Adrenal gland (tissue), 12 donors: ENCODE measurements around the gene ADGRG4. TPM values are rescaled to one million over a fixed set of nuclear protein-coding genes. Genes with fewer than 3 reads are reported as not detected.
"Not testable (repeated sequence)": the region's sequence is repeated elsewhere in the genome, so short reads cannot be mapped to it uniquely, and the experiment has no call there.

Source experiments
- DNase-seq, 7 donors: peaks; one replicate each; pipeline ENCODE4 v3.0.0-alpha.2; 2019 to 2020
- H3K27ac ChIP-seq, 5 donors: fragments of 200-600 bp; sonication (generic) in 4 of 5; 1 replicate in 3 of 5; 2 replicates in 2 of 5; pipeline versions ENCODE4 v1.5.1 to v1.8.0; 2016 to 2020; ENCODE audit warnings: mild to moderate bottlenecking in 1 of 5
- H3K27me3 ChIP-seq: fragments of 200-600 bp; 2 replicates; pipeline ENCODE4 v1.8.0; 2021
- H3K36me3 ChIP-seq, 2 donors: fragments of 200-600 bp; replicated peaks in 1 of 2; 1 replicate in 1 of 2; 2 replicates in 1 of 2; pipeline versions ENCODE4 v1.5.1 to v1.8.0; 2018 to 2022
- H3K4me1 ChIP-seq, 2 donors: fragments of 200-600 bp; replicated peaks in 1 of 2; 1 replicate in 1 of 2; 2 replicates in 1 of 2; pipeline versions ENCODE4 v1.5.1 to v1.8.0; 2018 to 2021
- H3K4me3 ChIP-seq, 4 donors: fragments of 200-600 bp; sonication (generic) in 3 of 4; one replicate each; pipeline ENCODE4 v1.5.1; 2016 to 2018
- H3K9me3 ChIP-seq, 3 donors: fragments of 200-600 bp; sonication (generic) in 1 of 3; replicated peaks in 1 of 3; 1 replicate in 2 of 3; 2 replicates in 1 of 3; pipeline versions ENCODE4 v1.5.1 to v1.8.0; 2016 to 2021
- CTCF ChIP-seq, 6 experiments: fragments of 450-650 bp in 4 of 6; fragments of 200-600 bp in 2 of 6; sonication (generic) in 1 of 6; IDR thresholded peaks; 1 replicate in 5 of 6; 2 replicates in 1 of 6; pipeline versions ENCODE4 v1.5.1 to v1.8.0; 2016 to 2021; ENCODE audit warnings: antibody characterized with exemption in 6 of 6, mild to moderate bottlenecking in 2 of 6, moderate library complexity in 1 of 6
- POLR2A ChIP-seq, 2 donors: fragments of 450-650 bp; IDR thresholded peaks; one replicate each; pipeline ENCODE4 v1.6.1; 2017; ENCODE audit warnings: antibody characterized with exemption in 2 of 2, mild to moderate bottlenecking in 2 of 2, moderate library complexity in 1 of 2
- WGBS, 4 donors: extraction: QIAGEN DNeasy Blood & Tissue Kit in 2 of 4; methylation state at CpG; one replicate each; pipeline versions ENCODE4 v1.1.5 to v1.1.7; 2013 to 2017; 5-methylcytosine and 5-hydroxymethylcytosine counted together
- intact Hi-C, 2 donors: fragments of 100-400 bp; cut with DNase I; formaldehyde crosslinking; loops; one replicate each; pipeline versions ENCODE4 v1.14.1 to v1.15.0; 2022 to 2023
- polyA plus RNA-seq, 3 donors: library from polyadenylated mRNA; stranded (reverse); fragments of 200-250 nt in 2 of 3; fragments of 350-450 nt in 1 of 3; fragmentation: Illumina TruSeq in 1 of 3; extraction: RNeasy Lipid Tissue Mini Kit (QIAGEN cat#74804) in 1 of 3; gene quantifications; one replicate each; pipeline ENCODE4 v1.2.3, GENCODE V29; 2013 to 2014
- total RNA-seq, 9 donors: library from RNA; depleted of rRNA in 4 of 9; stranded (reverse); fragments of >200 nt in 4 of 9; fragments of 120-200 nt in 1 of 9; fragmentation: NEBNext Ultra II Directional in 1 of 9; extraction: Animal tissue kit (Norgen Biotek cat#: 25700) in 1 of 9; gene quantifications; one replicate each; pipeline versions ENCODE4 v1.1.0 to v1.2.4, GENCODE V29; 2013 to 2023
- donor health status: healthy with polysubstance abuse.
- donor health status: Bipolar disorder and iron deficiency.
- donor health status: DM: yes; HTN: yes; CAD: no.
- donor health status: DM: no; HTN: no; CAD: no.
- donor health status: DM: no; HTN: no; CAD: no.
- donor health status: DM: yes; HTN: yes; CAD: no.

Gene ADGRG4
- total and polyA plus RNA-seq, 12 donors = under 0.01 to 0.11 (median 0.01) TPM; not detected in 4

- Histone ChIP-seq H3K36me3 (no peaks in the 10 kb centered on the region), H3K27ac (no peak overlapping the region), H3K4me1 (no peaks in the 10 kb centered on the region), H3K4me3 (no peak overlapping the region), H3K27me3 (peaks cover 6% of the 10 kb centered on the region), H3K9me3 (no peaks in the 10 kb centered on the region)
- DNase-seq = no peak
- TF ChIP-seq CTCF (IDR thresholded peaks at IDR 0.05) = no peak
- WGBS, 4 donors = 67 to 81% (median 80%) methylated on average over 2 to 4 of the region's 4 CpGs
- intact Hi-C loops = no loop called here
These were observed 25.2 kb upstream of the ADGRG4 start for GRCh38 chrX:136275553-136275952.

DNA sequence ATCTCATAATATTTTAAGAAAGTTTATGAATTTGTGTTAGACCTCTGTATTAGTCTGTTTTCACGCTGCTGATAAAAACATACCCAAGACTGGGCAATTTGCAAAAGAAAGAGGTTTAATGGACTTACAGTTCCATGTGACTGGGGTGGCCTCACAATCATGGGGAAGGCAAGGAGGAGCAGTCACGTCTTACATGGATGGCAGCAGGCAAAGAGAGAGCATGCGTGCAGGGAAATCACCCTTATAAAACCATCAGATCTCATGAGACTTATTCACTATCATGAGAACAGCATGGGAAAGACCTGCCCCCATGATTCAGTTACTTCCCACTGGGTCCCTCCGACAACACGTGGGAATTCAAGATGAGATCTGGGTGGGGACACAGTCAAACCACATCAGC is 14.4 kb upstream of the ADGRG4 start:
- intact Hi-C loops, H3K27ac ChIP-seq, H3K36me3 ChIP-seq, H3K9me3 ChIP-seq, H3K4me1 ChIP-seq, DNase-seq, H3K4me3 ChIP-seq: not testable (repeated sequence)
- H3K27me3 ChIP-seq = peaks cover 11% of the 10 kb centered on the region
- WGBS, 4 donors = 68 to 89% (median 84%) methylated on average over 3 to 5 of the region's 5 CpGs

DNA sequence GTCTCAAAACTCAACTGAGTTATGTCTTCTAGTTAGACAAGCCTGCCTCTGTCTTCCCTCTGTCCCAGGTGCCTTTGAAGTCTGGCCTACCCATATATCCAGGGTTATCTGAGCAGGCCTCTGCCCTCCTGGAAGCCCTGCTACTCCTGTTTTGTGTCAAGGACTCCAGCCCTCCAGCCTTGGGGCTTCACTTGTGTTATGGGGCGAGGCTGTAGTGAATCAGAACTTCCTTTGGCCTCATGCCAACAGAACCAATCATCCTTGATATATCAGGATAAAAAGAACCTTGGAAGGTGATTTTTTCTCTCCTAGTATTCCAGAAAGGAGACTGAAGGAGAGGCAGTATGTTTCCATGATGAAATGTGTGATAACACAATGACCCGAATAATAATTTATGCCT is 8.9 kb upstream of the ADGRG4 start:
- 43 to 51% (median 47%) methylated on average over 2 of the region's 2 CpGs for WGBS, 4 donors
- no peak for TF ChIP-seq CTCF (IDR thresholded peaks at IDR 0.05)
- TF ChIP-seq POLR2A (IDR thresholded peaks at IDR 0.05) = no peak
- Histone ChIP-seq H3K36me3 (no peaks in the 10 kb centered on the region), H3K27ac (no peak overlapping the region), H3K9me3 (no peaks in the 10 kb centered on the region), H3K4me1 (no peaks in the 10 kb centered on the region), H3K4me3 (no peak overlapping the region), H3K27me3 (no peaks in the 10 kb centered on the region)
- intact Hi-C loops = no loop called here
- DNase-seq = peak in 4 of 7 donors; percentile 15 to 42 (median 21)

- no peak for DNase-seq
- Histone ChIP-seq H3K9me3 (no peaks in the 10 kb centered on the region), H3K27ac (no peak overlapping the region), H3K27me3 (no peaks in the 10 kb centered on the region), H3K4me3 (no peak overlapping the region), H3K36me3 (no peaks in the 10 kb centered on the region), H3K4me1 (no peaks in the 10 kb centered on the region)
- WGBS, 4 donors = 43 to 87% (median 72%) methylated on average over 2 of the region's 2 CpGs
- TF ChIP-seq POLR2A (IDR thresholded peaks at IDR 0.05) = no peak
- TF ChIP-seq CTCF (IDR thresholded peaks at IDR 0.05) = no peak
- intact Hi-C loops = no loop called here
These were observed 8.1 kb upstream of the ADGRG4 start for GRCh38 chrX:136292656-136293055.

DNA sequence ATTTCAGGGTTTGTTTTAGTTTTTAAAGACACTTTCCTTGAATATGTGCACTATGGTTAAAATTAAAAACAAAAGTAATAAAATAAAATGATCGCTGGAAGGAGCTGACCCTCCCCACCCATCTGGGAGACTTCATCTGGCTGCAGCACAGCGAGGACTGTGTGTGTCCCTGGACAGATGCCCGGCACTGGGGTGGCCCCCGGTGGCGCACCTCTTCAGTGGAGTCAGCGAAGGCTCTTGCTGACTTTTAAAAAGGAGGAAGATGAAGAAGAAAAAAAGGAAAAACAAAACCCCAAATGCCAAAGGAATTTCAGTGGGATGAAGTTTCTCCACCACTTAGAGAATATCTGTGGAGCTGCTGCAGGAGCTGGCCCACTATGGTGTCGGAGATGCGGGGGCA is 5.4 kb upstream of the ADGRG4 start:
- intact Hi-C loops = no loop called here
- Histone ChIP-seq H3K4me1 (no peaks in the 10 kb centered on the region), H3K4me3 (no peak overlapping the region), H3K36me3 (no peaks in the 10 kb centered on the region), H3K9me3 (no peaks in the 10 kb centered on the region), H3K27ac (no peak overlapping the region), H3K27me3 (no peaks in the 10 kb centered on the region)
- no peak for DNase-seq
- TF ChIP-seq POLR2A (IDR thresholded peaks at IDR 0.05) (no peak), CTCF (IDR thresholded peaks at IDR 0.05) (no peak)
- WGBS, 4 donors = 73 to 84% (median 78%) methylated on average over 8 of the region's 8 CpGs
